22Rv1 (cell line): ENCODE data around the gene RGR.

ENCODE experiments used
- CTCF ChIP-seq: fragments of 450-650 bp; IDR thresholded peaks from 2 replicates; pipeline ENCODE4 v1.5.1; 2017; ENCODE audit warnings: mild to moderate bottlenecking
- ZFX ChIP-seq: fragments of 450-650 bp; IDR thresholded peaks from 2 replicates; pipeline ENCODE4 v1.6.1; 2017; ENCODE audit warnings: antibody characterized with exemption, borderline replicate concordance

- TF ChIP-seq CTCF: no peak
- no peak for TF ChIP-seq ZFX
Measured at GRCh38 chr10:84232376-84232775, 12.5 kb upstream of the RGR start.
